TTC549 (cell line): ENCODE results near the gene FOXN1.
A peak's percentile ranks its signal among the peaks of the same experiment; 100 is the strongest.

Experiments
- FAIRE-seq: peaks from 2 replicates; lab custom pipeline; 2012; peaks lifted over from hg19 to GRCh38; lab: Jason Lieb, UNC

Gene FOXN1

DNA sequence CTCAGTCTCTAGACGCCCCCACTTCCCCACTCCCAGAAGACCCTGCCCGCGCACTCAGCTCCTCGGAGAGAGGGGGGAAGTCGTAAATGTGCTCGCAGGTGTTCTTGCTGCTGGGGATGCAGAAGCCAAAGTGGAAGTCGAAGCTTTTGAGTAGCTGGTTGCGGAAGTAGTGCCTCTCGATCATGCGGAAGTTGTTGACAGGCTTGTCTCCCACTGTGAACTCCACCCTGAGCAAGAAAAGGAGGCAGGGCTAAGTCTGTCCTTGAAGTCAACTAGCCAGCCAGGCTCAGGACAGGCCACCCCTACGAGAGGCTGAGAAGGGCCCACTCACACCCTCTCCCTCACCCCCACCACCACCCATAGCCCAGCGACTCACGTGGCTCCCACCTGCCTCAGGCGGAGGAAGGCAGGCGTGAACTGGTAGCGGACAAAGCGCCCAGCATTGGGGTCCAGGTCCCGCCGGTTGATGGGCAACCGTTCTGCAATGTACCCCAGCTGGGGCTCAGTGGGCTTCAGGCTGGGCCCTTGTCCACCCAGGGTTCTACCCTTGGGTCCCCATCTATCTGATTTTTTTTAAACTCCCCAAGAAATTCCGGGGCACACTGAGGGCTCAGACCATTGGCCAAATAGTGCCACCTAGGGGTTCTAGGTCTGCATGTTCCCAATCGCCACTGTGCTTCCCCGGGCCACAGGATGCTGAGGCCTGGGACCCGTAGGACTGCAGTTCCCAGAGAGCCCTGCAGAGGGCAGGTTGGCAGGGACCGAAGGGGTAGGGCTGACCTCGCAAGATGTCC is 41.7 kb downstream of the FOXN1 start:
- FAIRE-seq, result peak; percentile 42

DNA sequence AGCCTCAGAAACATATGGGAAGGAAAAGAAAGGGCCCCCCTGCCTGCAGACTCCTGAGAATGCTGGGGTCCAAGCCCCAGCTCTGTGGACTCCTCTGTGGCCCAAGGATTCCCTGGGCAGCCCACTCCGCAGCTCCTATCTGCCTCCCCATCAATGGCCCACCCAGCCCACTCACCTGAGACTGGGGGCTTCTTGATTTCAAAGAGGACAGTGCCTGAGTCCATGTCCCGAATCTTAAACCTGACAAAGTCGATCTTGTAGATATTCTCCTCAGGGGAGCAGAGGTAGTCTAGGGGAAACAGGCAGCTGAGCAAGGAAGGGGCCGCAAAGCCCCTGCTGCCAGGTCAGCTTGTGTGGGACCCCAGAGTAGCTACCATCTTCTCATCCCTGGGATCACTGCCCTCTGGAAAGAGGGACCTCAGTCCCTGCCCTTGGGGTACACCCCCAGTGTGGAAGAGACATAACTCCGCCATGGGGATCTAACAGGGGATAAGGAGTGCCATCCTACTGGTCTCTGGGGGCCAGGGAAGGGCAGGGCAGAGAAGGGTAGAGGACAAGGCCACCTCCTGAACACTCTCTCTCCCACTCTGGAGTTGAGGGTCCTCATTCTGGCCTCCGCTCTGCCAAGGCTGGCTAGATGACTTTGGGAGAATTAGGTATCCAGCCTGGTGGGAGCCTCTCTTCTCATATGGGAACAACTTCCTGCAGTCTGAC is 42.4 kb downstream of the FOXN1 start:
- FAIRE-seq, result no peak

DNA sequence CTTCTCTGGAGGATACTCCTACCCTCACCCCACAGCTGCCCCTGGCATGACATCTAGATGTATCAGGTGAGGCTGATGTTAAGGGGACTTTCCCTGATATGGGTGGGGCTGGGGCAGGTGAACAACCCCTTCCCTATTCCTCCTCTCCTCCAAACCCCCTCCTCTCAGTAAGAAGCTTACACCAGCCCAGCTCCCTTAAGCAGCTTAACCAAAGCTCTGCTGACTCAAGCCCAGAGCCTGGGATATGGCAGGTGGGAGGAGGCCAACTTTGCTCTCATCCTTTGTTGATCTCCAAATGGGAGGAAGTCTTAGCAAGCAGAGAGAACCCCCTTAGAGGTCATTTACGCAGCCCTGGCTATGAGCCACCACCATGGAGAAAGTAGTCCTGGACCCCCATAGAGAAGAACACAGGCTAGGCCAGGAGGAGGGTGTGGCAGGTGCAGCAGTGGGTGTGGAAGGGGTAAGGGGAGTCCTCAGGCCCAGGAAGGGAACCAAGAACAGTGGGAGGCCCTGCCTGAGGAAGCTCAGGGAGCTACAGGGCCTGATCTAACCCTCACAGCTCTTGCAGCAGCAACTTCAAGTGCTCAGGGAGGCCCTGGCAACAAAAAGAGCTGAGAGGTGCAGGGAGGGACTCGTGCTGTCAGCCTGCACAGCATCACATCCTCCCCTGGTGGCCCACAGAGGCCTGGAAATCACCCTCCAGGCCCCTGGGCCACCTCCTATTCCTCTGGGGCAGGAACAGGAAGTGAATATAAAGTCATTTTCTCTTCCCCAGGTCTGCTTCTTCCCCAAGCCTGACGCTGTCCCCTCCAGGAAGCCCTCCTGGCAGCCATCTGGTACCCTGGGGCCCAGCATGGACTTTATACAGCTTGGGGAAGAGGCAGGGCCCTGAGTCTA is 43.3 kb downstream of the FOXN1 start:
- no peak for FAIRE-seq

DNA sequence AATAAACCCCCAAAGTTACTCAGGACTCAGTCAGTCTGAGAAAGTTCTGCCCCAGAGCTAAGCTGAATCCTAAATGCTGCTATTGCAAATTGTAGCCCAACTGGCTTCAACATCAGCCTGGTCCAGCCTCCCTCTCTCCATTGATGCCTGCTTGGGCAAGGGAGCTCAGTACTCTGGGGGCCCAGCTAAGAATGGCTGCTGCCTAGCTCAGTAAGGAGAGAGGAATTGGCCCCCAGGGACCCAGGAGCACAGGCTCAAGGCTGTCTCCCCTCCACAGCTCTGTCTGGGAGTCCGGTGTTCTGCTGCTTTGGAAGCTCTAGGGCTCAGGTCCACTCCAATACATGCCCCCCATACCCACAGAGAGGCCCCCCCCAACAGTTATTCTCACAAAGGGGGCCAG is 44.7 kb downstream of the FOXN1 start:
- FAIRE-seq, result no peak

DNA sequence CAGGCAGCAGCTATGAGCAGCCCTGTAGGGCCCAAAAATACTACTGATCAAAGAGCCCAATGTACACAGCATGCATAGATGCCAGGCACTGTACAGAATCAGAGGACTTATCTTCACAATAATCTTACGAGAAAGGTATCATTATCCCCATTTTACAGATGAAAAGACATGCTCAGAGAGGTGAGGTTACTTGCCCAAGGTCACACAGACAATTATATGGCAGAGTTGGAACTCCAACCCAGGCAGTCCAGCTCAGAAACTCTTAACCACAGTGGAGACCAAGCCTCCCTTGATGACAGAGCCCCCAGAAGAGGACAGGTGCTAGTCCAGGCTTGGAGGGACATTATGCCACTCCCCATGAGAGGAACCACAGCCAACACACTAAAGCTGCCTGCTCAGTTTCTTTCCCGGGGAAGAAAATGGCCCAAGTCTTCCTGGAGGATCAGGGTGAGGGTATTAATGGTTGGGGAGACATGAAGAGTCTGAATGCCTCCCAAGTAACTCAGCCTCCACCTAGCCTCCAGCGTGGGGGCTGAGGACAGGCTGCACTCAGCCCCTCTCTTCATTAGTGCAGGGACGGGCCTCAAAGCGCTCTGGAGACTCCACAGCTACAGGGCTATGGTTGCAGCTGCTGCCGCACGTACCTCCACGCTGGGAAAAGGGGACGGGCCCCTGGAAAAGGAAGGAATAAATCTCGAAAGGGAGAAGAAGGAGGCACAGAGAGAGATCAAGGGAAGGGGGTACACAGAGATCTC is 45.5 kb downstream of the FOXN1 start:
- FAIRE-seq, result no peak

DNA sequence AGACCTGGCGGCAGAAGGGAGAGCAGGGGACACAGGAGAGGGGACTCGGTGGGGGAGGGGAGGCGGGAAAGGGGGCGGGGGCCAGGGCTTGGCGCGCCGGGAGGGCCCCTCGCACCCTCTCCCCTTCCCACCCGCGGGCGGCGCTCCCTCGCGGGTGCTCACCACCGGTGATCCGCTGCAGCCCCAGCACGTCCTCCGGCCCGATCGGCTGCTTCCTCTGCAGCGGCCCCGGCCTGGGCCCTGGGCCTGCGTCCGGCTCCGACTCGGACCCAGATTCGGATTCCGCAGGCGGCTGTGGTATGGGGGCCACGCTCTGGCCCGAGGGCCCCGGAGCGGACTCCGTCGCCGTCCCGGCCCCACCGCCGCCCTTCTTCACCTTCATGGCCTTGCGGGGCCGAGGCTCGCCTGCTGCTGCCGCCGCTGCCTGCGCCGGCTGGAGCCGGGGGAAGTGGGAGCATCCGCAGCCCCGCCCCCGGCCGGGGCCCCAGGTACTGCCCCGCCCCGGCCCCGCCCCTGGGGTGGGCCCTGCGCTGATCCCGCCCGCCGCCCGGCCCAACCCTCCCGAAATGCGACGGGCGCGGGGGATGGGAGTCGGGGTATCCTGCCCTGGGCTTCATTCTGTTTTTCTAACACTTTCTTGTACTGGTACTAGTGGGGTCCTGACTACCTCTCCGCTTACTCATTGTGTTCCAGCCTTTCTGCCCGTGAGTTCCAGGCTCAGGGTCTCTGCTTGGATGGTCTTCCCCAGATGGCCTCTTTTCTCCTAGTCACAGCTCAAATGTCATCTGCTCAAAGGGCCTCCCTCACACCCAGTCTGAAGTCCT is 46.2 kb downstream of the FOXN1 start, which contains the start of gene UNC119:
UNC119 (minus strand) TSS at position 449 of the 824 bp plus-strand sequence; CDS start at position 382, 67 bp downstream.
- FAIRE-seq, result no peak

DNA sequence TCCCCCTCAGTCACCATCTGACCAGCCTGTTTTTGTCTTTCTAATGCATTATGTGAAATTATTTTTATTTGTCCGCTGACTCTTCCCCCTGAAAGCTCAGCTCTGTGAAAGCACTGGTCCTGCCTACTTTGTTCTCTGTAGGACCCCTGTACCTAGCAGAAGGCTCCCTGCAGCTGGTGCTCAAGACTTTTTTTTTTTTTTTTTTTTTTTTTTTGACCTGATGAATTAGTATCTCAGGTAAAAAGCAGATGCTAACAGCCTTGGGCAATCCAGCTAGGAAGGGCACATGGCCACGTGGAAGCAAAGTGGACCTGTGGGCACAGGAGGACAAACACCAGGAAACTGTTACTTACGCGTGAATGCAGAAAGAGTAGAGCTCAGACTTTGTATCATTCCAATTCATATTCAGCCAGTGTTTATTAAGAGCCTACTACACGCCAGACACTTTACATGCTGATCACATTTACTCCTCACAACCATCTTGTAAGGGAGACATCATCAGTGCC is 46.9 kb downstream of the FOXN1 start:
- FAIRE-seq, result no peak

DNA sequence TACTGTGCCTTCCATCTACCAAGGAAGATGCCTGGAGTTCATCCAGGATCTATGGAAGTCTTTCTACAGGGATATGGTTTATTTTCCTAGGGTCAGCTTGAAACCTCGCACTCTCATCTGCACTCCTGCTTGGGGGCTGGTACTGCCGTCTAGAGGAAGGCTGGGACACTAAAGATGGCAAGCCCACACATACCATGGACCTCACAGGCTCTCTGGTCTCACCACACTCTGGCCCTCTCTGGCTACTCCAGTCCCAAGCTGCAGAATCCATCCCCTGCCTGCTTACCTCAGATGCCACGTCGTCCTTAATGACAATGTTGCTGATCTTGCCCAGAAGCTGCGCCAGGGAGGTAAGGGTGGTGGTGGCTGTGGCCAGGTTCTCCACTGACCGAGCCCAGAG is 48.4 kb downstream of the FOXN1 start:
- no peak for FAIRE-seq

DNA sequence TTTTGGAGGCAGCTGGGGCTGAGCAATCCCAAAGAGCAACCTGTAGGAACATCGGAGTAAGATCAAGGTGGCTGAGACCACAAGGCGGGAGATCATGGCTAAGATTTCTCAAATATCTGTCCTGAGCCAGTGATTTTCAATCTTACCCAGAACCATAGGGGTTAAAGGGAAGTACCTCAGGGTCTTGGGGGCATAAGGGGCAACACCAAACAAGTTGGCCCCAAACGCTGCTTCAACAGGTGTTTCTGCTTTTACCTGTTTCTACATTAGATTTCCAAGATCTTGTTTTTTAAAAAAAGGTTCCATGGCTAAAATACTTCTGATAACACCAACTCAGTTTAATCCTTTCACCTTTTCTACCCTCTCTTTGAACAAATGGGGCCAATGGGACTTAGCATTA is 48.9 kb downstream of the FOXN1 start:
- FAIRE-seq, result no peak

DNA sequence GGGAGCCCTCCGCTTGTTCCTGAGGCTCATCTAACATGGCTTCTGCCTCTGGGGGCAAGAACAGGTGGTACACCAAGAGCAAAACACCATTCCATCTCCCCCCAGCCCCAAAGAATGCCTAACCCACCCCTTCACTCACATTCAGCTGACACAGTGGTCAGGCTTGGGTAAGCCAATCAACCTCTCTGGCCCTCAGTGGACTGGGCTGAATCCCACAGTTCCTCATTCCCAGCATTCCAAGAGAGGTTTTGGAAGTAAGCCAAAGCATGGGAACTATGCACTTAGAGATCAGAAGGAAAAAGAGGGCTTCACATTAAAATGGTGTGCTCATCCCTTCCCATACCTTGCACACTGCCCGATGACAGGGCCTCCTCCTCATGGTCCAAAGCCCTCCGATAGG is 57.3 kb downstream of the FOXN1 start:
- FAIRE-seq, result no peak

DNA sequence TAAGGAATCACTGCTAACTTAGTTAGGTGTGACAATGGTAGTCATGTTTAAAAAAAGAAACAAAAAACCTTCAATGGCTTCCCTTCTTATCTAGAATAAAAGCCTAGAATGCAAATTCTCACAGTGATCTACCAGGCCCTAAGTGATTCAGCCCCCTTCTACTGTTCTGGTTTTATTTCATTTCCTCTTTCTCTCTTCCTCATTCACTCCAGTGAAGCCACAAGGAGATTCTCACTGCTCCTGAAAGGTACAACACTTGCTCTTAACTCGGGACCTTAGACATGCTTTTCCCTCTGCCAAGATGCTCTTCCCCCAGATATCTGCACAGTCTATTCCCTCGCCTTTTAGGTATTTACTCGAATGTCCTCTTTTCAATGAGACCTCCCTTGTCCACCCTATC is 61.5 kb downstream of the FOXN1 start:
- FAIRE-seq, result no peak

DNA sequence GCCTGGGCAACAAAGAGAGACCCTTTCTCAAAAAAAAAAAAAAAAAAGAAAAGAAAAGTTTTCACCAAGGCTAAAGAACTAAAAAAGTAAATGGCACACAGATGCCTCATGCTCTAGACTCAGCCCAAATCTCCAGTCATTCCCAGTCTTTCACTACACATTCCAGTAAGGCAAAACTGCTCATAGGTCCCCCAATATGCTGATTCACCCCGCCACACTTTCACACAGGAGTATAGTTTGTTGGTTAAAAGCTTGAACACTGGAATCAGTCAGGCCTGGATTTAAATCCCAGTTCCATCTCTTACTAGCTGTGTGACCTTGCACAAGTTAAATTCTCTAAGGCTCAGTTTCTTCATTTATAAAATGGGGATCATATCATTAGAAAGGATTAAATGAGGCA is 63.3 kb downstream of the FOXN1 start:
- no peak for FAIRE-seq

DNA sequence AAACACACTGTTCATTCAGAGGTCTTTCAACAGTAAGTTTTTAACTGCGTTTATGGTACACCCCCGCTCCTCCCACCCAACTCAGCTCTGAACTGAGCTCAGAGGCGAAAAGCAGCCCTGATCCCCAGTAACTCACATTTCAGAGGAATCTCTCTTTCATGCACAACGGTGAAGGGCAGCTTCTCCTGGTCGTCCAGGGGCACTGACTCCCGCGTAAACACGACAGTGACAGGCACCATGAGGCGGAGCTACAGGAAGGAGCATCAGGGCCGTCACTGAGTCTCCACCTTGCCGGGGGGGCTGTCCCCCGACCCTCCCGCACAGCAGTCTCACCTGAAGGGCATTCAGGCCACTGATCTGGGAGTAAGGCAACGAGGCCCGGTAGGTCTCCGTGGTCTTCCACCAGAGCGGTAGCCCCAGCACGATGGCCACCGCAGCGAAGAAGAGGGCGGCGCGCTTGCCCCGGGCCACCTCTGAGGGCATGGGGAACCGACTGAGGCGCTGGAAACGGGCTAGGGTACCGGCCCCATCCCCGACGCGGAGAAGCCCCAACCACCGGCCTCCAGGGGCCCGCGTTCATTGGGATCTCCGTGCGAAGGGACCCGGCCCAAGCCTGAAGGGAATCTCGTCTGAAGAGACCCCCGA is 64.7 kb downstream of the FOXN1 start:
- FAIRE-seq, result no peak

DNA sequence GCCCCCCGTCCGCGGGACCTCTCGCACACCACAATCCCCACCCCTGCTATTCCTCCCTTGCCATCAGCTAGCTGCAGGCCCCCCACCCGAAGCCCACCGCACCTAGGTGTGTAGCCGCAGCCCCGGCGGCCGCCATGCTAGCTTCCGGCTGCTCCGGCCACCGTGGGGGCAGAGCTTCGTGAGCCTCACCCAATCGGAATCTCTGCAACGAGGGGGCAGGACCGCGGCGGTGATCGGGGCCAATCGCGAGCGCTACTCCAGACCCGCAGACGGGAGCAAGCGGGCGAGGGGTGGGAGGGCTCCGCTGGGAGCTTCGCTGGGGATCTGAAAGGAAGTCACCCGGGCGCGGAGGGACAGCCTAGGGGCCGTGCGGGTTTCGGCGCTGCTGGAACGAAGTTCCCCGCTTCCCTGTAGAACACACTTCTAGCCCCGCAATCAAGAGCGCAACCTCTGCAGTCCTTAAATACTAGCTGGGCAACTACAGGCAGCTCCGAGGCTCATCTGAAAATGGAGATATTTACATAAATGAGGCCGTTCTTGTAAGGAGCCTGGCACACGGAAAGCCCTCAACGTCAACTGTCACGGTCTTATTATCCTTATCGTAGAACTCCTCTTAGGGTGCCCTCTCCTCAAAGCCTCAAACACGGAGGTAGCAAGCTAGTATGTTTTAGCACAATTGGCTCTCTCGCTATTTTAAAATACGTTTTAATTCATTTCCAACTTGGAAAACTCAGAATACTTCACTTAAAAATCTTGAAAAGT is 65.4 kb downstream of the FOXN1 start, which contains the start of gene PIGS:
PIGS (minus strand) TSS at position 164 of the 762 bp plus-strand sequence; CDS start at position 136, 28 bp downstream.
- no peak for FAIRE-seq

DNA sequence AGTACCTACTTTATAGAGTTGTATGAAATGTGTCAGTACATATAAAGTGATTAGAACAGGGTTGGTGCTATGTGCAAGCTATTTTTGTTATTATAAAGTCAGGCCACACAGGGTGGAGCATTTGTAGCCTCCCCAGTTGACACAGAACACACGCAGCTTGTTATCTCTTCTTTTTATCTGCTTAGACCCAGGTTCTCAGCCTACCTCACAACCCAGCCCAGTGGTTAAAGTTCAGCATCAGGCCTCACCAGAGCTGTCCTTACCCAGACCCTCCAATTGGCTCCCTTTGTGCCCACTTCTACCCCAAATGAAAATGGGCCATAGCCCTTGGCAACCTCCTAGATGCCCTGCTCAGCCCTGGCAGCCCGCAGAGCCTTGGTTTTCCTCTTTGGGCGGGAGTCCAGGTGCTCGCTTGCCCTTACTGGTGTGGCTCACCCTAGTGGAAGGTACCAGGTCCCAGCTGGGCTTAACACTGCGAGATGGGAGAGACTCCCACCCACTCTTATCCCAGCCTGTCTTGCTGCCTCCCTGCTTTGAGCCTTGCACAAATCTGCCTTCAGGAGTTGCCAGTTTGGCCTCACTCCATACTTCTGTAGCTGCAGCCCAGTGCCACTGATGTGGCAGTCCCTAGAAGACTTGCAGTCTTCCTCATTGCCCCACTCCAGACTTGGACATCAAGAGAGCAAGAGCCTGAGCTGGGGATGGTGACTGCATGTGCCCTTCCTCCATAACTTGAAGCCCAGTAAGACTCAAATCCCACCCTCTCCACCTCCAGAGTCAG is 66.3 kb downstream of the FOXN1 start:
- no peak for FAIRE-seq

DNA sequence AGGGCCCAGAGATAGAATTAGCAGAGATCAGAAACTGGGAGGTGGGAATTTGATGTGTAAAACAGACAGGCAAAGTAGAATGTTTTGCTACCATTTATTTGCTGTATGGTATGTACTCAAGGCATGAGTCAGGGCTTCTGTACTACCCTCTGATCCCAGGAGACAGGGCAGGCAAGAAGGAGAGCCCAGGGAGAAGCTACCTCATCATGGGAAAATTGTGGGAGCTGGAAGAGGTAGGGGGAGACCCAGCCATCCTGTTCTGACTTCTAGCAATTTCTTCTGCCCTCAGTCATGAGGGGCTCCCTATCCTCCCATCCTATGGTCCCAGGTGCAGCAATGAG is 66.9 kb downstream of the FOXN1 start:
- FAIRE-seq, result no peak

DNA sequence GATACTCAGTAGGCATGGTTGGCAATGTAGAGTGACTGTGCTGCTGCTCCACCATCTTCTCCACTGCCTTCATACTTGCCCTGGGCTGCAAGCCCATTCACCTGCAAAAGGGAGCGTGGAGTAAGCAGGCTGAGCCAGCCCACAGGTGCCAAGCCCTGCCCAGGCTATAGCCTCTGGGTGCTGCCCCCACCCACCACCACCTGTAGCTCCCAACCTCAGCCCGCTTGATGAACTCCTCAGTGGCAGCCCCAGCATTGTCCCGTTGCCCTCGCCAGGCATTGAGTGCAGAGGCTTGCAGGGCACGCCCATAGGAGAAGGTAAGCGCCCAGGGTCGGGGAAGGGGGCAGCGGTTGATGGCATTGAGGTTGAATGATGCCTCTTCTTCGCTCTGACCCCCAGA is 67.4 kb downstream of the FOXN1 start:
- no peak for FAIRE-seq

DNA sequence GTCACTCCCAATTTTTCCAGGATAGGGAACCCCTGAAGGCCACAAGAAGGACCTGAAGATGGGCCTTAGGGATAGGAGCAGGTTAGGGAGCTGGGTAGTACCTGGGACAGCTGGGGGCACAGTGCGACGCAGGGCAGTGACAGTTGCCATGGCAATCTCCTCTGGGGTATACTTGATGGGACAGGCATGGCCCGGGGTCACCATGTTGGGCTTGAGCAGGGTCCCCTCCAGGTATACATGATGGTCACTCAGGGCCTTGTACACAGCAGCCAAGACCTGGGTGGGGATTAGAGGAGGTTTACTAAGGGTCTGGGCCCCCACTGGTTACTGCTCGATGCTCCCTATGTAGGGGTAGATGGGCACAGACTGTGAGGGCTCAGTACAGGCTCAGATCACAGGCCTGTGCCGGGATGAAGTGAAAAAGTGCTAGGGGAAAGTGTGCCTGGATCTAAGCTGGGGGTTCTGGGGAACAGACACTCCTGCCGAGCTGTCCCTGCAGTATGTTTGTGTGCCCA is 67.9 kb downstream of the FOXN1 start:
- no peak for FAIRE-seq

DNA sequence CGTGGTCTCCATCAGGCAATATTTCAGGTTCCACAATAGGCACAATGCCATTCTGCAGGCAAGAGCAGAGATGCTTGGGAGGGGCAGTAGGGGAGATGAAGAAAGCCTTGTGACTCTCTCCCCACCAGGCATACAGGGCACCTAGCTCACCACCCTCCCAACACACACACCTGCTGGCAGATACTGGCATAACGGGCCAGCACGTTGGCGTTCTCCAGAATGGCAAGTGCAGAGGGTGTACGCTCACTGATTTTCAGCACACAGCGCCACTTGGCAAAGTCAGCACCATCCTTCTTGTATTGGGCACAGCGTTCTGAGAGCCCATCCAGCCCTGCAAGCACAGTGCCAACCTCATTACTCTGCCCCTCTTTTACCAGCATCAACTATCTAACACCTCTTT is 68.4 kb downstream of the FOXN1 start:
- no peak for FAIRE-seq
